H9 (cell line): ENCODE data around the gene CHST1. TPM values are rescaled to one million over a fixed set of nuclear protein-coding genes. Genes with fewer than 3 reads are reported as not detected.

ENCODE experiments used
- DNase-seq: peaks from one replicate; pipeline ENCODE4 v3.0.0-alpha.2; 2017
- H2AFZ ChIP-seq: one replicate; pipeline ENCODE4 v1.6.1; 2013; ENCODE audit warnings: mild to moderate bottlenecking, low read length, control low read depth, moderate library complexity
- H2AK5ac ChIP-seq: 2 replicates; pipeline ENCODE4 v1.6.1; 2013; ENCODE audit warnings: low read length, control low read depth, mixed read lengths; ENCODE audit not compliant: insufficient read length
- H2BK120ac ChIP-seq: one replicate; pipeline ENCODE4 v1.6.1; 2013; ENCODE audit warnings: low read depth, mild to moderate bottlenecking, low read length, control low read depth, inconsistent platforms; ENCODE audit not compliant: poor library complexity, severe bottlenecking
- H2BK12ac ChIP-seq: 2 replicates; pipeline ENCODE4 v1.6.1; 2013; ENCODE audit warnings: low read length, control low read depth, mixed read lengths, low read depth; ENCODE audit not compliant: insufficient read length
- H2BK15ac ChIP-seq: 2 replicates; pipeline ENCODE4 v1.6.1; 2013; ENCODE audit warnings: low read depth, low read length, control low read depth
- H2BK20ac ChIP-seq: one replicate; pipeline ENCODE4 v1.6.1; 2013; ENCODE audit warnings: low read depth, mild to moderate bottlenecking, low read length, control low read depth, inconsistent platforms; ENCODE audit not compliant: poor library complexity, severe bottlenecking
- H2BK5ac ChIP-seq: 2 replicates; pipeline ENCODE4 v1.6.1; 2013; ENCODE audit warnings: low read length, control low read depth, mixed read lengths; ENCODE audit not compliant: insufficient read length
- H3K14ac ChIP-seq: 2 replicates; pipeline ENCODE4 v1.6.1; 2013; ENCODE audit warnings: low read length, control low read depth; ENCODE audit not compliant: insufficient read depth
- H3K18ac ChIP-seq: 2 replicates; pipeline ENCODE4 v1.6.1; 2013; ENCODE audit warnings: low read depth, mild to moderate bottlenecking, mixed read lengths, low read length, control low read depth; ENCODE audit not compliant: insufficient read length
- H3K23ac ChIP-seq: 2 replicates; pipeline ENCODE4 v1.6.1; 2013; ENCODE audit warnings: low read length, control low read depth, mixed read lengths, low read depth; ENCODE audit not compliant: insufficient read length
- H3K23me2 ChIP-seq: 2 replicates; pipeline ENCODE4 v1.6.1; 2013; ENCODE audit warnings: low read depth, mild to moderate bottlenecking, mixed read lengths, low read length, control low read depth; ENCODE audit not compliant: insufficient read length, poor library complexity, severe bottlenecking
- H3K27ac ChIP-seq: 2 replicates; pipeline ENCODE4 v1.5.1; 2013; ENCODE audit warnings: low read length, control low read depth, mixed read lengths, low read depth; ENCODE audit not compliant: insufficient read length
- H3K27me3 ChIP-seq: 2 replicates; pipeline ENCODE4 v1.6.1; 2013; ENCODE audit warnings: low read length, control low read depth, inconsistent platforms; ENCODE audit not compliant: insufficient read depth
- H3K4ac ChIP-seq: 2 replicates; pipeline ENCODE4 v1.6.1; 2013; ENCODE audit warnings: low read depth, mild to moderate bottlenecking, control low read depth, inconsistent platforms, low read length, moderate library complexity
- H3K4me1 ChIP-seq: 2 replicates; pipeline ENCODE4 v1.6.1; 2013; ENCODE audit warnings: low read length, control low read depth, inconsistent platforms; ENCODE audit not compliant: insufficient read depth
- H3K4me2 ChIP-seq: 2 replicates; pipeline ENCODE4 v1.6.1; 2013; ENCODE audit warnings: low read length, control low read depth, mixed read lengths; ENCODE audit not compliant: insufficient read length, insufficient read depth
- H3K56ac ChIP-seq: 2 replicates; pipeline ENCODE4 v1.6.1; 2013; ENCODE audit warnings: low read depth, mild to moderate bottlenecking, mixed read lengths, low read length, control low read depth; ENCODE audit not compliant: insufficient read length
- H3K79me1 ChIP-seq: 2 replicates; pipeline ENCODE4 v1.6.1; 2013; ENCODE audit warnings: low read depth, mild to moderate bottlenecking, moderate library complexity, low read length, control low read depth, inconsistent platforms; ENCODE audit not compliant: insufficient read depth, poor library complexity, severe bottlenecking
- H3K79me2 ChIP-seq: 2 replicates; pipeline ENCODE4 v1.6.1; 2013; ENCODE audit warnings: low read length, control low read depth, inconsistent platforms; ENCODE audit not compliant: insufficient read depth
- H3K9ac ChIP-seq: 2 replicates; pipeline ENCODE4 v1.6.1; 2013; ENCODE audit warnings: low read length, control low read depth, mixed read lengths; ENCODE audit not compliant: insufficient read length; ENCODE audit errors: extremely low read depth
- H3K9me3 ChIP-seq: one replicate; pipeline ENCODE4 v1.6.1; 2013; ENCODE audit warnings: low read depth, low read length, inconsistent platforms; ENCODE audit not compliant: control insufficient read depth
- H3T11ph ChIP-seq: one replicate; pipeline ENCODE4 v1.6.1; 2013; ENCODE audit warnings: mild to moderate bottlenecking, low read length, control low read depth, inconsistent platforms
- H4K20me1 ChIP-seq: one replicate; pipeline ENCODE4 v1.6.1; 2013; ENCODE audit not compliant: control insufficient read depth, insufficient read length, insufficient read depth
- H4K5ac ChIP-seq: 2 replicates; pipeline ENCODE4 v1.6.1; 2013; ENCODE audit warnings: low read depth, mild to moderate bottlenecking, mixed read lengths, low read length, control low read depth; ENCODE audit not compliant: insufficient read length
- H4K8ac ChIP-seq: replicated peaks from 2 replicates; pipeline ENCODE4 v1.6.1; 2013; ENCODE audit warnings: low read length, control low read depth, mixed read lengths, low read depth; ENCODE audit not compliant: insufficient read length
- H4K91ac ChIP-seq: 2 replicates; pipeline ENCODE4 v1.6.1; 2013; ENCODE audit warnings: low read depth, mild to moderate bottlenecking, moderate library complexity, mixed read lengths, low read length, control low read depth; ENCODE audit not compliant: insufficient read length
- H3K27ac Mint-ChIP-seq, 3 experiments: 2 replicates in 2 of 3; 3 replicates in 1 of 3; pipeline ENCODE4 v1.8.0; 2020 to 2021; ENCODE audit warnings: mixed read lengths in 3 of 3, mild to moderate bottlenecking in 1 of 3, moderate library complexity in 1 of 3
- H3K27me3 Mint-ChIP-seq: 2 replicates; pipeline ENCODE4 v1.8.0; 2021; ENCODE audit warnings: low read depth, mild to moderate bottlenecking, moderate library complexity, mixed read lengths
- H3K36me3 Mint-ChIP-seq, 3 experiments: 2 replicates in 2 of 3; 3 replicates in 1 of 3; pipeline ENCODE4 v1.8.0; 2020 to 2021; ENCODE audit warnings: low read depth in 3 of 3, mixed read lengths in 3 of 3; ENCODE audit not compliant: insufficient read depth in 1 of 3
- H3K4me1 Mint-ChIP-seq, 2 experiments: 2 replicates each; pipeline ENCODE4 v1.8.0; 2020; ENCODE audit warnings: mixed read lengths in 2 of 2
- H3K4me3 Mint-ChIP-seq, 2 experiments: 2 replicates in 1 of 2; 3 replicates in 1 of 2; pipeline ENCODE4 v1.8.0; 2020 to 2021; ENCODE audit warnings: mild to moderate bottlenecking in 2 of 2, mixed read lengths in 2 of 2, moderate library complexity in 1 of 2
- H3K9me3 Mint-ChIP-seq, 2 experiments: 2 replicates in 1 of 2; 3 replicates in 1 of 2; pipeline ENCODE4 v1.8.0; 2020; ENCODE audit warnings: mild to moderate bottlenecking in 2 of 2, mixed read lengths in 2 of 2, moderate library complexity in 1 of 2
- CTCF ChIP-seq: fragments of 200-600 bp; sonication (generic); conservative IDR thresholded peaks from 3 replicates; pipeline ENCODE4 v1.8.0; 2021; ENCODE audit warnings: antibody characterized with exemption, mild to moderate bottlenecking
- WGBS: extraction: QIAGEN DNeasy Blood & Tissue Kit; methylation state at CpG from one replicate; pipeline ENCODE4 v1.1.7; 2013; ENCODE audit warnings: missing lambda C conversion rate, low lambda C conversion rate, mixed read lengths; ENCODE audit not compliant: insufficient read length; ENCODE audit errors: extremely low coverage; 5-methylcytosine and 5-hydroxymethylcytosine counted together
- total RNA-seq: library from RNA; stranded (reverse); gene quantifications from 2 replicates; pipeline ENCODE4 v1.2.1, GENCODE V29; 2021

Gene CHST1
- total RNA-seq, 1 experiment from 2014 or later = 0.57 TPM

DNA sequence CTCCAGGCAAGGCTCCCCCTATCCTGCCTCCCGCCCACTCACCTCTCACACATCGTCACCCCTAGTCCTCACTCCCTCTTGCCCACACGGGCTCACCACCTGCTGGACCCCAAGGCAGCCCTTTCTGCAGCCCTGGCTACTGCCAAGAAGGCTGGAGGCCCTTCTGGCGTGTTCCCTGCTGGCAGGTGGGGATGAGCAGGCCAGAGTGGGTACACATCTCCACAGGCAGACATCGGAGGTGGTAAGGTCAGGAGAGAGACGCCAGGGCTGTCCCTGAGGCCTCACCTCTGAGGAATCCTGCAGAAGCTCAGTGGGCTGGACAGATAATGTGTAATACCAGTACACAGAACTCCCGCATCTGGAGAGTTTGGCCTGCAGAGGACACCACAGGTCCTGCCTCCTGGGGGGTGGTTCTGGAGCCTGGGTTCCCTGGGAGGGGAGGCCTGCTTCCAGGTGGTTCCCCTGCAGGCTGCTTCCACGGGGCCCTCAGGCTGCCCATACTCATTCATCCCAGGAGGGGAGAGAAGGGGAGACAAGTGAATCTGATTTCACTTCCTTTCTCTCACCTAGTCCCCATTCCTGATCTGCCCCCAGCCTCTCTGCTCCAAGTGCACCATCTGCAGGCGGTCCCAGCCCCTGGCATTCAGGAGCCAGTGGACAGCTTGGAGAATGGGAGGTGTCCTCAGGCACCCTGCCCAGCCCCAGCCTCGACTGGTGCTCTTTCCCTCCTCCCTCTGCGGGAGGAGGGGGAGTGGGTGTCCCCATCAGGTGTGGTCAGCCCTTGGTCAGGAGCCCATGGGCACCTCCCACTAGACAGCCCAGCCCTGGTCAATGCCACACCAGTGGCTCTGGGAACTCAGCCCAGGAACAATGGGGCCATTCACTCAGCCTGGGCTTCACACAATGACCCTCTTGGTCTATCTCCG is 6.1 kb upstream of the CHST1 start:
- no peak overlapping the region for H3T11ph ChIP-seq
- H3K9ac ChIP-seq = no peak overlapping the region
- no peaks in the 10 kb centered on the region for H3K79me2 ChIP-seq
- H3K9me3 ChIP-seq = no peaks in the 10 kb centered on the region
- no peak overlapping the region for H3K4ac ChIP-seq
- H4K91ac ChIP-seq = no peak overlapping the region
- no peak overlapping the region for H4K5ac ChIP-seq
- no peak overlapping the region for H3K56ac ChIP-seq
- no peak overlapping the region for H2BK5ac ChIP-seq
- peaks cover 3% of the 10 kb centered on the region for H4K20me1 ChIP-seq
- H3K18ac ChIP-seq = no peak overlapping the region
- no peak overlapping the region for H2BK120ac ChIP-seq
- Mint-ChIP-seq H3K27ac (peak overlapping the region in 1 of 3 experiments; percentile 90; a peak in 1 of 7 replicates), H3K36me3 (no peaks in the 10 kb centered on the region), H3K4me1 (peaks cover 11 to 19% of the 10 kb centered on the region in 2 experiments), H3K4me3 (no peak overlapping the region), H3K27me3 (peaks cover 32% of the 10 kb centered on the region), H3K9me3 (no peaks in the 10 kb centered on the region; a peak in 1 of 5 replicates)
- H3K4me2 ChIP-seq = no peak overlapping the region
- H2BK15ac ChIP-seq = no peak overlapping the region
- peak; percentile 49 for DNase-seq
- no peak overlapping the region for H2AFZ ChIP-seq
- H3K79me1 ChIP-seq = no peaks in the 10 kb centered on the region
- H3K14ac ChIP-seq = no peak overlapping the region; the same call in 1 of the 2 replicates
- H2BK20ac ChIP-seq = no peak overlapping the region
- no peak overlapping the region for H2AK5ac ChIP-seq
- H3K27me3 ChIP-seq = peaks cover 4% of the 10 kb centered on the region; the same call in 1 of the 2 replicates
- no peak overlapping the region for H2BK12ac ChIP-seq
- H3K23ac ChIP-seq = no peak overlapping the region
- no peaks in the 10 kb centered on the region for H3K4me1 ChIP-seq
- TF ChIP-seq CTCF = peak; percentile 15; the same call in 1 of the 3 replicates
- H3K23me2 ChIP-seq = no peaks in the 10 kb centered on the region
- H3K27ac ChIP-seq = no peak overlapping the region
- WGBS = no CpG with 5 or more reads among the region's 12 CpGs
- no peak overlapping the region for H4K8ac ChIP-seq
